GM18858 (cell line): ENCODE results near the gene MOB1B.

Source experiments
- ATAC-seq: cut with Tn5 transposase; IDR thresholded peaks from one replicate; pipeline ENCODE4 v1.9.1; 2021; ENCODE audit not compliant: unreplicated experiment

MOB1B gene

DNA sequence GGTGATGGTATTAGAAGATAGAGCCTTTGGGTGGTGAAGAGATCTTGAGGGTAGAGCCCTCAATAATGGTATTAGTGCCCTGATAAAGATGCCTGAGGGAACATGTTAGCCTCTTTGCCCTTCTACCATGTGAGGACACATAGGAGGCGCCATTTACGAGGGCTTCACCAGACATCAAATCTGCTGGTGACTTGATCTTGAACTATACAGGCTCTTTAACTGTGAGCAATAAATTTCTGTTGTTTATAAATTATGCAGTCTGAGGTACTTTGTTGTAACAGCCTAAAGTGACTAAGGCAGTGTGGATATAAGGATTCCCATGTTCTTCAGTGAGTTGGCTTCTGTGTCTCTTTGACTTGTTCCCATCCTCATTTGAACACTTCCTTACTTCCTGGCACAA lies 11.8 kb downstream of the MOB1B start:
- no peak for ATAC-seq

GRCh38 chr4:70914631-70915030 lies 12.5 kb downstream of the MOB1B start:
- no peak for ATAC-seq

- ATAC-seq, result no peak
Observed at GRCh38 chr4:70915036-70915815, 13.1 kb downstream of the MOB1B start.

GRCh38 chr4:70915874-70916559 lies 13.8 kb downstream of the MOB1B start:
- no peak for ATAC-seq

DNA sequence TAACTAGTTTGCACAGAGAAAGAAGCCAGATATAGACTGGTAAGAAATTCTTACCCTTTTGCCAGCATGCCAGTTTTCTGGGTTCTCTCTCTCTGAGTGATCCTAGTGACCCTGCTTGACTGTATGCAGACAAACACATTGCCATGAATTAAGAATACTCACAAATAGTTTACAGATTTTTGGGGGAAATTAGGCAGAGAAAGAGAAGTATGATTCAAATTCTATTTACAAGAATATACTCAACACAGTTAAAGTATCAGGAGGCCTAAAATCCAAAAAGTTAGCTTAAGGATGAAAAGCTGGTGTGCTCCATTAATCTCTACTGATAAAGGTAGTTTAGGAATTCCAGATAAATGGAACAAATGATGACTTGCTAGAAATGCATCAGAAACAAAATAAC lies 18.4 kb downstream of the MOB1B start:
- no peak for ATAC-seq

GRCh38 chr4:70925418-70925817 lies 23.2 kb downstream of the MOB1B start:
- no peak for ATAC-seq

DNA sequence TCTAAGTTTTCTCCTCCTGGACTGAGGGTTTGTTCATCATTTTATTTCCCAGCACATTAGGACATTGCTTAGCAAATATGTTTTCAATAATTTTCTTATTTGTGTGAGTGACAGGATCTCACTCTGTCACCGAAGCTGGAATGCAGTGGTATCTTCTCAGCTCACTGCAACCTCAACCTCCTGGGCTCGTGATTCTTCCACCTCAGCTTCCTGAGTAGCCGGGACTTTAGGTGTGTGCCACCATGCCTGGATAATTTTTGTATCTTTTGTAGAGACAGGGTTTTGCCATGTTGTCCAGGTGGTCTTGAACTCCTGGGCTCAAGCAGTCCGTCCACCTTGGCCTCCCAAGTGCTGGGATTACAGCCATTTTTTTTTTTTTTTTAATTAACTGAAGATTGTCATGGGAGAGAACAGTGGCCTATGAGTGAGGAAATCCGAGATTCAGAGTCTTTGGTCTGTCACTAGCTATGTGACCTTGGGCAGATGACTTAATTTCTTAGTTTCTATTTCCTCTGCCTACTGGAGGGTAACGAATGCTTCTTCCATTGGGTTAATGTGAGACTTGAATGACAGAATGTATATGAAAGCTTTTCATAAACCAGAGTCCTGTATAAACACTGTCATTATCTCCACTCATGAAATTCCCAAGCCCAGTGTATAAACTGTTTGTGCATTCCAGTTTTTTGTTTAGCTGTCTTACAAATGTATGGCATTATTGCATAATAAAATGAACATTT lies 23.9 kb downstream of the MOB1B start:
- ATAC-seq, result peak; percentile 75

DNA sequence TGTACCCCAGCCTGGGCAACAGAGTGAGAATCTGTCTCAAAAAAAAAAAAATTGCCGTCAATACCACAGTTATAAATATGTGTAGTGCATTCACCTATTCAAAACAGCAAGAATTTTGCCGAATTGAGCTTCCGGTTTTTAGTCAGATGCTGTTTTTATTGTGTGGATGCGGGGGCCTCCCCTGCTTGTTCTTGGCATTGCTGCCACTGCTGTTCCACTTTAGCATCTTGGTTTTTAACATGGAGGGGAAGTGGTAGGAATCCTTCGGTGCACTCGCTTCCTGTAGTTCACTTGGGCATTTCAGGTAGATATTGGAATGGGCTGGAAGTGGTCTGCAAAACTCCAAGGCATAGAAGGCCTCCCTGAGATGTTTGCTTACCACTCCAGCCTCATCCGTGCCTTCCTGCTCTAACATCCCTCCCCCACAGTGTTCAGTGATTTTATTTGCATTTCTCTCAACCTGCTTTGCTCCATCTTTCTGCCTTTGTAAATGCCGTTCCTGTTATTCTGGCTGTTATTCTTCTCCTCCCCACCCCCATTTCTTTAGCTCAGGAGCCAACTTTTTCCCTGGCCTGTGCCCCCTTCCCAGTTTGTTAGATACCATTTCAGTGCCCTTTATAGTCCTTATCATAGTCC lies 25.5 kb downstream of the MOB1B start:
- ATAC-seq, result peak; percentile 26

GRCh38 chr4:70930530-70931256 lies 28.5 kb downstream of the MOB1B start:
- ATAC-seq, result no peak

GRCh38 chr4:70931347-70931746 lies 29.2 kb downstream of the MOB1B start:
- ATAC-seq, result no peak

DNA sequence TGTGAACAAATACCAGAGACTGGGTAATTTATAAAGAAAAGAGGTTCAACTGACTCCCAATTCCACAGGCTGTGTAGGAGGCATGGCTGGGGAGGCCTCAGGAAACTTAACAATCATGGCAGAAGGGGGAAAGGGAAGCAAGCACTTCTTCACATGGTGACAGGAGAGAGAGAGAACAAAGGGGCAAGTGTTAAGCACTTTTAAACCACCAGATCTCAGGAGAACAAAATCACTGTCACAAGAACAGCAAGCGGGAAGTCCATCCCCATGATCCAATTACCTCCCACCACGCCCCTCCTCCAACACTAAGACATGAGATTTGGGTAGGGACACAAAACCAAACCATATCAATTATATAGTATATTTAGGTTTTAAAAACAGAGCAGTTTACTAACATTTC lies 30.8 kb downstream of the MOB1B start:
- no peak for ATAC-seq

- no peak for ATAC-seq
Observed at GRCh38 chr4:70935038-70935695, 33.0 kb downstream of the MOB1B start.

GRCh38 chr4:70936200-70936787 lies 34.1 kb downstream of the MOB1B start:
- no peak for ATAC-seq

- no peak for ATAC-seq
Observed at GRCh38 chr4:70938086-70938485, 35.9 kb downstream of the MOB1B start.

DNA sequence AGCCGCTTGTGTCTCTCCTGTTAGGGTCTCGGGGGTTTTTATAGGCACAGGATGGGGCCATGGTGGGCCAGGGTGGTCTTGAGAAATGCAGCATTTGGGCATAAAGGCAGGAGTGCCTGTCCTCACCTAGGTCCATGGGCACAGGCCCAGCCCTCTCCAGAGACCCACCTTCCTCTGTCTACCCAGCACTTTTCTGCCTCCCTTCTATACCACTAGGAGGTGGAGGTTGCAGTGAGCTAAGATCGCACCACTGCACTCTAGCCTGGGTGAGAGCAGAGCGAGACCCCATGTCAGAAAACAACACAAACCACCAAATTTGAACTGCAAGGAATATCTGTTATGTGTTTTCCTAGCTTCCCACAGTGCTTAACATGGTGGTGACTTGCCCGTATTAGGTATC lies 38.0 kb downstream of the MOB1B start:
- no peak for ATAC-seq

- ATAC-seq, result peak; percentile 81
Observed at GRCh38 chr4:70943114-70943513, 40.9 kb downstream of the MOB1B start.

- ATAC-seq, result peak; percentile 55
Observed at GRCh38 chr4:70945046-70945445, 42.9 kb downstream of the MOB1B start.

DNA sequence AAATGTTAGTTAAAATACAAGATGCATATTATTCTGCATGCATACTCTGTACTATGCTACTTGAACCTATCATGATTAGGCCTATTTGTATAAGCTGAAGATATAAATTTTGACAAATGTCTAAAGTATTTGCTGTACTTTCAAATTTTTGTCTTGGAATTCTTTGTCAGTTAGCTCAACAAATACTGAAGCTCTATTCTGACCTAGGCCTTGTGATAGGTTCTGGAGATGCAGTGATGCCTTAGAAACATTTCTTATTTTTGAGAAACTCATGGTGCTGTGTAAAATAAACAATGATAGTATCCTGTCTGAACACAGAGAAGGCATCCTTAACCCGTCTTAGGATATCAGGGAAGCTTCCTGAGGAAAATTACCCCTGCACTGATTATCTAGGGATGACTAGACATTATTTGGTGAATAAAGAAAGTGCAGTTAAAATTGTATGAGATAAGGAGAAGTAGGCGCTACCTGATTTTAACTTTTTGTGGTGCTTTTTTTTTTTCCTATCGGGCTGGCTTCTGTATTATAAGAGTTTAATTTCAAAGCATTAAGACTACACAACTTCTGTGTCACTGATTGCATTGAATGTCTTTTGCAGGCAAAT lies 43.4 kb downstream of the MOB1B start:
- no peak for ATAC-seq

DNA sequence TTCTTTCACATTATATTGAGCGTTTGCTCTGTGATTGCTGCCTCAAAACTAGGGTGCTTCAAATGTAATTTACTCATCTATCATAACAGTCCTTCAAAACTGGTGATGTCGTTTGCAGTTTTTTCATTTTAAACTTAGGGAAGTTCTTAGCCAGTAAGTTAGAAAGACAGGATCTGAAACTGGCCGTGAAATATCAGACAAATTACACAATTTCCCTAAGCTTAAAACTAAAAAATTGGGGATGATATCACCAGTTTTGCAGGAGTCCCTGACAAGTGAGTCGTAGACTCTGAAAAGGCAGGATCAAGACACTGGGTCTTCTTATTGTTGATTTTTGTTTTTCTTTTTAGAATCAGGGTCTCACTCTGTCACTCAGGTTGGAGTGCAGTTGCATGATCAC lies 44.8 kb downstream of the MOB1B start:
- ATAC-seq, result no peak
